ENCODE results near the gene CHD6.

Gene CHD6, protein sequence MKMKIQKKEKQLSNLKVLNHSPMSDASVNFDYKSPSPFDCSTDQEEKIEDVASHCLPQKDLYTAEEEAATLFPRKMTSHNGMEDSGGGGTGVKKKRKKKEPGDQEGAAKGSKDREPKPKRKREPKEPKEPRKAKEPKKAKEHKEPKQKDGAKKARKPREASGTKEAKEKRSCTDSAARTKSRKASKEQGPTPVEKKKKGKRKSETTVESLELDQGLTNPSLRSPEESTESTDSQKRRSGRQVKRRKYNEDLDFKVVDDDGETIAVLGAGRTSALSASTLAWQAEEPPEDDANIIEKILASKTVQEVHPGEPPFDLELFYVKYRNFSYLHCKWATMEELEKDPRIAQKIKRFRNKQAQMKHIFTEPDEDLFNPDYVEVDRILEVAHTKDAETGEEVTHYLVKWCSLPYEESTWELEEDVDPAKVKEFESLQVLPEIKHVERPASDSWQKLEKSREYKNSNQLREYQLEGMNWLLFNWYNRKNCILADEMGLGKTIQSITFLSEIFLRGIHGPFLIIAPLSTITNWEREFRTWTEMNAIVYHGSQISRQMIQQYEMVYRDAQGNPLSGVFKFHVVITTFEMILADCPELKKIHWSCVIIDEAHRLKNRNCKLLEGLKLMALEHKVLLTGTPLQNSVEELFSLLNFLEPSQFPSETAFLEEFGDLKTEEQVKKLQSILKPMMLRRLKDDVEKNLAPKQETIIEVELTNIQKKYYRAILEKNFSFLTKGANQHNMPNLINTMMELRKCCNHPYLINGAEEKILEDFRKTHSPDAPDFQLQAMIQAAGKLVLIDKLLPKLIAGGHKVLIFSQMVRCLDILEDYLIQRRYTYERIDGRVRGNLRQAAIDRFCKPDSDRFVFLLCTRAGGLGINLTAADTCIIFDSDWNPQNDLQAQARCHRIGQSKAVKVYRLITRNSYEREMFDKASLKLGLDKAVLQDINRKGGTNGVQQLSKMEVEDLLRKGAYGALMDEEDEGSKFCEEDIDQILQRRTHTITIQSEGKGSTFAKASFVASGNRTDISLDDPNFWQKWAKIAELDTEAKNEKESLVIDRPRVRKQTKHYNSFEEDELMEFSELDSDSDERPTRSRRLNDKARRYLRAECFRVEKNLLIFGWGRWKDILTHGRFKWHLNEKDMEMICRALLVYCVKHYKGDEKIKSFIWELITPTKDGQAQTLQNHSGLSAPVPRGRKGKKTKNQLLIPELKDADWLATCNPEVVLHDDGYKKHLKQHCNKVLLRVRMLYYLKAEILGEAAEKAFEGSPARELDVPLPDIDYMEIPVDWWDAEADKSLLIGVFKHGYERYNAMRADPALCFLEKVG (N-terminal part only)

GRCh38 chr20:41617902-41618806 is at the start of gene CHD6:
TSS of gene CHD6 (minus strand) at chr20:41618377. CDS start at chr20:41551337, 67,040 bp downstream.
- TF ChIP-seq CTCF (IDR thresholded peaks at IDR 0.05; ENCODE audit: unreplicated experiment in 3 of 3) = no peak
- H3K4me1 Mint-ChIP-seq = peaks cover 56% of the 10 kb centered on the region
- peak within 1 kb of the TSS; percentile 94 to 99 (median 95) for H3K4me3 Mint-ChIP-seq
- peaks cover 4% of the 10 kb centered on the region for H3K27me3 Mint-ChIP-seq (ENCODE audit: low read depth)
- no peaks in the 10 kb centered on the region for H3K36me3 Mint-ChIP-seq (ENCODE audit: low read depth)
- H3K27ac Mint-ChIP-seq = peak within 1 kb of the TSS; percentile 93 to 99 (median 98)
- H3K9me3 Mint-ChIP-seq = no peaks in the 10 kb centered on the region

GRCh38 chr20:41664584-41664983 is 46.4 kb upstream of the CHD6 start:
- TF ChIP-seq CTCF (IDR thresholded peaks at IDR 0.05; ENCODE audit: unreplicated experiment in 3 of 3) = no peak
- Mint-ChIP-seq H3K9me3 (no peaks in the 10 kb centered on the region), H3K4me3 (no peak overlapping the region), H3K27ac (no peak overlapping the region), H3K4me1 (no peaks in the 10 kb centered on the region), H3K27me3 (ENCODE audit: low read depth) (peaks cover 33% of the 10 kb centered on the region), H3K36me3 (ENCODE audit: low read depth) (no peaks in the 10 kb centered on the region)

DNA sequence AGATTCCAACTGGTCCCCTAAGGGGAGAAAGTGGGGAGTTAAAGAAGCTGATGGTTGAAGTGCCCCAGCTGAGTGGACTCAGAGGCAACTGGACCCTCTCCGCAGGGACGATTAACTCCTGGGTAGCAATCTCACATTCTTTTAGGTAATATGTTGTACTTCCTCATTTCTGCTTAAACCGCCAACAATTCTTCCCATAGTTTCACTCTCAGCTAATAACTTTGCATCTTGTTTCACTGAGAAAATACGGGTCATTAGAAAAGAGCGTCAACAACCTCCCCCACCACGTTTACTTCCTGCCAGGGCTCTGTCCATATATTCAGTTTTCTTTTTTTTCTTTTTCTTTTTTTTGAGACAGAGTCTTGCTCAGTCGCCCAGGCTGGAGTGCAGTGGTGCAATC is 39.5 kb upstream of the CHD6 start:
- Mint-ChIP-seq H3K4me1 (no peaks in the 10 kb centered on the region), H3K9me3 (no peaks in the 10 kb centered on the region), H3K27ac (no peak overlapping the region)

DNA sequence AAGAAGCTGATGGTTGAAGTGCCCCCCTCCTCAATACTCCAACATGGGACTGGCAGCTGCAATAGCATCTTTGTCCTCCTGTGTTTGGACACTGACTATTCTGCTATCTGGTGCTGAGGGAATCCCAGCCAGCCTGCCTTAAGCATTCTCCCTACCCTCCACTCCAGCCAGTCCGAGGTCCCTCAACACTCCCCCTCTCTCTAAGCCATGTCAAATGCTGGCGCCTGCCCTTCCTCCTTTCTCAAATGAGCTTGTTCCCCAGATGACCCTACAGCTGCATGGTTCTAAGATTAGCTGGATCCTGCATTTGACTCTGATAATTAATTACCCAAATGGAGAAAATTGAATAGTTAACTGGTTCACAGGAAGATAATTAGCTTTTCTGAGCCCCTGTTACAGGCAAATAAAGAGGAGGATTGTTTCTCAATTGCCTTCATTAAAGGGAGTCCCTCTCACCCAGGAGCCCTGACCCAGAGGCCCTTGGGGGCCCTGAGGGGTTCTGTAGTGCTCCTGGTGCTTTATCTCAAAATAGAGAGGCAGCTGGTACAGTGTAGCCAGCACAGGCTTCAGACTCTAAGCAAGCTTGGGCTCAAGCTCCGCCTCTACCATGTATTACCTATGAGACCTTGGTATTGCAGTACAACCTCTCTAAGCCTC is 37.9 kb upstream of the CHD6 start:
- no peak for TF ChIP-seq CTCF (IDR thresholded peaks at IDR 0.05; ENCODE audit: unreplicated experiment in 3 of 3)
- Mint-ChIP-seq H3K4me1 (no peaks in the 10 kb centered on the region), H3K36me3 (ENCODE audit: low read depth) (no peaks in the 10 kb centered on the region), H3K4me3 (no peak overlapping the region), H3K27me3 (ENCODE audit: low read depth) (peaks cover 19% of the 10 kb centered on the region), H3K9me3 (no peaks in the 10 kb centered on the region), H3K27ac (no peak overlapping the region)

More for the DNA sequence above, 39.5 kb upstream of the CHD6 start:
- no peak overlapping the region for H3K4me3 Mint-ChIP-seq
- H3K27me3 Mint-ChIP-seq (ENCODE audit: low read depth) = peaks cover 29% of the 10 kb centered on the region
- no peak for TF ChIP-seq CTCF (IDR thresholded peaks at IDR 0.05; ENCODE audit: unreplicated experiment in 3 of 3)
- H3K36me3 Mint-ChIP-seq (ENCODE audit: low read depth) = no peaks in the 10 kb centered on the region

Measured in nephron (organoid).